ENCODE results near the gene CFAP58. TPM values are rescaled to one million over a fixed set of nuclear protein-coding genes. Genes with fewer than 3 reads are reported as not detected.

The CFAP58 gene
- total and polyA plus RNA-seq, 4 donors: 0.01 to 0.09 (median 0.08) TPM; not detected in 1

- Histone ChIP-seq H3K36me3 (ENCODE audit: control insufficient read depth in 4 of 4, insufficient read depth in 3 of 4, low read depth in 1 of 4, low read length in 3 of 4) (no peaks in the 10 kb centered on the region), H3K9ac (ENCODE audit: low read depth in 1 of 2, low read length in 2 of 2) (no peak overlapping the region), H3K4me3 (ENCODE audit: low read depth in 1 of 3, low read length in 3 of 3) (no peak overlapping the region), H3K9me3 (ENCODE audit: control insufficient read depth in 4 of 4, low read length in 3 of 4) (peaks cover 0 to under 1% (median 0%) of the 10 kb centered on the region in 4 donors), H3K27ac (ENCODE audit: low read depth in 1 of 2, low read length in 2 of 2) (no peak overlapping the region), H3K4me1 (ENCODE audit: control insufficient read depth in 4 of 4, insufficient read depth in 4 of 4, low read length in 3 of 4) (no peaks in the 10 kb centered on the region), H3K27me3 (ENCODE audit: control insufficient read depth in 4 of 4, insufficient read depth in 4 of 4, low read length in 3 of 4) (peaks cover 0 to 2% (median under 1%) of the 10 kb centered on the region in 4 donors)
- 93% methylated on average over 3 of the region's 3 CpGs for WGBS
- TF ChIP-seq, protein P1, sequence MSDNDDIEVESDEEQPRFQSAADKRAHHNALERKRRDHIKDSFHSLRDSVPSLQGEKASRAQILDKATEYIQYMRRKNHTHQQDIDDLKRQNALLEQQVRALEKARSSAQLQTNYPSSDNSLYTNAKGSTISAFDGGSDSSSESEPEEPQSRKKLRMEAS (IDR thresholded peaks at IDR 0.05): no peak
- TF ChIP-seq SP1 (IDR thresholded peaks at IDR 0.05): no peak
- no peak for TF ChIP-seq HNF4A (conservative IDR thresholded peaks at IDR 0.05)
- TF ChIP-seq, protein P2, sequence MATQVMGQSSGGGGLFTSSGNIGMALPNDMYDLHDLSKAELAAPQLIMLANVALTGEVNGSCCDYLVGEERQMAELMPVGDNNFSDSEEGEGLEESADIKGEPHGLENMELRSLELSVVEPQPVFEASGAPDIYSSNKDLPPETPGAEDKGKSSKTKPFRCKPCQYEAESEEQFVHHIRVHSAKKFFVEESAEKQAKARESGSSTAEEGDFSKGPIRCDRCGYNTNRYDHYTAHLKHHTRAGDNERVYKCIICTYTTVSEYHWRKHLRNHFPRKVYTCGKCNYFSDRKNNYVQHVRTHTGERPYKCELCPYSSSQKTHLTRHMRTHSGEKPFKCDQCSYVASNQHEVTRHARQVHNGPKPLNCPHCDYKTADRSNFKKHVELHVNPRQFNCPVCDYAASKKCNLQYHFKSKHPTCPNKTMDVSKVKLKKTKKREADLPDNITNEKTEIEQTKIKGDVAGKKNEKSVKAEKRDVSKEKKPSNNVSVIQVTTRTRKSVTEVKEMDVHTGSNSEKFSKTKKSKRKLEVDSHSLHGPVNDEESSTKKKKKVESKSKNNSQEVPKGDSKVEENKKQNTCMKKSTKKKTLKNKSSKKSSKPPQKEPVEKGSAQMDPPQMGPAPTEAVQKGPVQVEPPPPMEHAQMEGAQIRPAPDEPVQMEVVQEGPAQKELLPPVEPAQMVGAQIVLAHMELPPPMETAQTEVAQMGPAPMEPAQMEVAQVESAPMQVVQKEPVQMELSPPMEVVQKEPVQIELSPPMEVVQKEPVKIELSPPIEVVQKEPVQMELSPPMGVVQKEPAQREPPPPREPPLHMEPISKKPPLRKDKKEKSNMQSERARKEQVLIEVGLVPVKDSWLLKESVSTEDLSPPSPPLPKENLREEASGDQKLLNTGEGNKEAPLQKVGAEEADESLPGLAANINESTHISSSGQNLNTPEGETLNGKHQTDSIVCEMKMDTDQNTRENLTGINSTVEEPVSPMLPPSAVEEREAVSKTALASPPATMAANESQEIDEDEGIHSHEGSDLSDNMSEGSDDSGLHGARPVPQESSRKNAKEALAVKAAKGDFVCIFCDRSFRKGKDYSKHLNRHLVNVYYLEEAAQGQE (IDR thresholded peaks at IDR 0.05): no peak
- TF ChIP-seq YY1 (IDR thresholded peaks at IDR 0.05): no peak
- TF ChIP-seq TAF1 (conservative IDR thresholded peaks at IDR 0.05): no peak
- TF ChIP-seq JUND (IDR thresholded peaks at IDR 0.05): no peak
- TF ChIP-seq, protein P3, sequence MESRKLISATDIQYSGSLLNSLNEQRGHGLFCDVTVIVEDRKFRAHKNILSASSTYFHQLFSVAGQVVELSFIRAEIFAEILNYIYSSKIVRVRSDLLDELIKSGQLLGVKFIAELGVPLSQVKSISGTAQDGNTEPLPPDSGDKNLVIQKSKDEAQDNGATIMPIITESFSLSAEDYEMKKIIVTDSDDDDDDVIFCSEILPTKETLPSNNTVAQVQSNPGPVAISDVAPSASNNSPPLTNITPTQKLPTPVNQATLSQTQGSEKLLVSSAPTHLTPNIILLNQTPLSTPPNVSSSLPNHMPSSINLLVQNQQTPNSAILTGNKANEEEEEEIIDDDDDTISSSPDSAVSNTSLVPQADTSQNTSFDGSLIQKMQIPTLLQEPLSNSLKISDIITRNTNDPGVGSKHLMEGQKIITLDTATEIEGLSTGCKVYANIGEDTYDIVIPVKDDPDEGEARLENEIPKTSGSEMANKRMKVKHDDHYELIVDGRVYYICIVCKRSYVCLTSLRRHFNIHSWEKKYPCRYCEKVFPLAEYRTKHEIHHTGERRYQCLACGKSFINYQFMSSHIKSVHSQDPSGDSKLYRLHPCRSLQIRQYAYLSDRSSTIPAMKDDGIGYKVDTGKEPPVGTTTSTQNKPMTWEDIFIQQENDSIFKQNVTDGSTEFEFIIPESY (IDR thresholded peaks at IDR 0.05): no peak
- no peak for TF ChIP-seq FOXA1 (IDR thresholded peaks at IDR 0.05)
- TF ChIP-seq HNF4G (IDR thresholded peaks at IDR 0.05): no peak
- no peak for TF ChIP-seq RXRA (IDR thresholded peaks at IDR 0.05)
- TF ChIP-seq FOXA2 (IDR thresholded peaks at IDR 0.05): no peak
- TF ChIP-seq GABPA (IDR thresholded peaks at IDR 0.05 in 1 of 2, conservative IDR thresholded peaks at IDR 0.05 in 1 of 2): no peak
- no peak for TF ChIP-seq NR2F2 (IDR thresholded peaks at IDR 0.05)
- no peak for DNase-seq (ENCODE audit: low spot score)
Observed at GRCh38 chr10:104478380-104478779, 124.7 kb downstream of the CFAP58 start.

DNA sequence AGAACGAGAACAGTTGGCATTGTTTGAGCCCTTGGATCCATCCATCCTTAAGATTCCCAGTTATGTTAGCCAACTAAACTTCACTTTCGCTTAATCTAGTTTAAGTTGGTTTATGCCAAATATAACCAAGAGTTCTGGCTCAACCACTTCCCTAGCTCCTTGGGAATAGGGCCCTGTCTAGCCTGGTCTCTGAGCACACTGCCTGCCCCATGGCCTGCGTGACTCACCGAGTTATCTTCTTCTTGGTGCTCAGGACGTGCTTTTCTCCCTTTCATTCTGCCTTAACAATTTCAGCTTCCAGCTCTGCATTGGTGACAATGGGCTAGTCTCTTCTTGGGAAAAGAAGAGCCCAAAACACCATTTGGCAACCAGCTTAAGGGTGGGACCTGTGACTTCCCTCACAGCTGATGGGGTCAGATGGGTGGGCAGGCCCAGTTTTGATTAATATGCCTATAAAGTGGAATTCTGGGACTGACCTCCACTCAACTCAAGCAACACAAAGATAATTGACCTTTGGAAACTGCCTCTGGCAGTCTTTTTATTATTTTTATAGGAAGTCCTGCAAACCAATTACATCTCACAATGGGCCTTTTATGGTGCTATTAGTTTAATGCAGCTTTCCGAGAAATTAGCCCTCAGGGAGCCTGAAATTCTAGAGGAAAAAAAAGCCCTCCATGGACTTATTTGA lies 126.4 kb downstream of the CFAP58 start:
- Histone ChIP-seq H3K4me1 (ENCODE audit: control insufficient read depth in 4 of 4, insufficient read depth in 4 of 4, low read length in 3 of 4) (no peaks in the 10 kb centered on the region), H3K36me3 (ENCODE audit: control insufficient read depth in 4 of 4, insufficient read depth in 3 of 4, low read depth in 1 of 4, low read length in 3 of 4) (no peaks in the 10 kb centered on the region), H3K9me3 (ENCODE audit: control insufficient read depth in 4 of 4, low read length in 3 of 4) (no peaks in the 10 kb centered on the region), H3K9ac (ENCODE audit: low read depth in 1 of 2, low read length in 2 of 2) (no peak overlapping the region), H3K27ac (ENCODE audit: low read depth in 1 of 2, low read length in 2 of 2) (no peak overlapping the region), H3K4me3 (ENCODE audit: low read depth in 1 of 3, low read length in 3 of 3) (no peak overlapping the region), H3K27me3 (ENCODE audit: control insufficient read depth in 4 of 4, insufficient read depth in 4 of 4, low read length in 3 of 4) (peaks cover 0 to 4% (median 1%) of the 10 kb centered on the region in 4 donors)
- TF ChIP-seq HNF4G (IDR thresholded peaks at IDR 0.05) (no peak), YY1 (IDR thresholded peaks at IDR 0.05) (no peak), SP1 (IDR thresholded peaks at IDR 0.05) (no peak), CTCF (IDR thresholded peaks at IDR 0.05; ENCODE audit: low read depth, low read length, missing input control) (no peak), HNF4A (conservative IDR thresholded peaks at IDR 0.05) (no peak)
- TF ChIP-seq, protein P2 (IDR thresholded peaks at IDR 0.05): no peak
- WGBS: 72% methylated on average over 6 of the region's 6 CpGs
- no peak for DNase-seq (ENCODE audit: low spot score)

Data from liver (tissue), 9 donors.